Pancreas (tissue), 10 donors: ENCODE data around the gene TPST1. TPM values are rescaled to one million over a fixed set of nuclear protein-coding genes. Genes with fewer than 3 reads are reported as not detected.

Experiments
- ATAC-seq, 4 donors: fragments of 200-7000 bp; cut with Tn5 transposase; one replicate each; pipeline versions ENCODE4 v1.8.0 to v1.9.1; 2020; ENCODE audit warnings: mild to moderate bottlenecking in 4 of 4, moderate library complexity in 4 of 4
- DNase-seq, 6 donors: peaks; one replicate each; pipeline ENCODE4 v3.0.0-alpha.2; 2020
- FAIRE-seq: peaks from 2 replicates; lab custom pipeline; 2012; peaks lifted over from hg19 to GRCh38; lab: Jason Lieb, UNC
- H3K27ac ChIP-seq, 4 donors: fragments of 200-600 bp; sonication (generic); 1 replicate in 3 of 4; 2 replicates in 1 of 4; pipeline versions ENCODE4 v1.5.0 to v1.8.0; 2020
- H3K27me3 ChIP-seq, 4 donors: fragments of 200-600 bp; one replicate each; pipeline ENCODE4 v1.8.0; 2021
- H3K36me3 ChIP-seq, 3 donors: fragments of 200-600 bp; sonication (generic) in 1 of 3; one replicate each; pipeline versions ENCODE4 v1.5.0 to v1.8.0; 2020 to 2021
- H3K4me1 ChIP-seq, 3 donors: fragments of 200-600 bp; one replicate each; pipeline ENCODE4 v1.8.0; 2021
- H3K4me3 ChIP-seq, 4 donors: fragments of 200-600 bp; sonication (generic) in 2 of 4; one replicate each; pipeline versions ENCODE4 v1.5.0 to v1.8.0; 2020 to 2021
- H3K9me3 ChIP-seq, 4 donors: fragments of 200-600 bp; one replicate each; pipeline ENCODE4 v1.8.0; 2021
- WGBS, 2 donors: extraction: QIAGEN DNeasy Blood & Tissue Kit; methylation state at CpG; one replicate each; pipeline ENCODE4 v1.1.7; 2013; 5-methylcytosine and 5-hydroxymethylcytosine counted together
- intact Hi-C, 3 donors: fragments of 100-400 bp; cut with DNase I; formaldehyde crosslinking; loops; one replicate each; pipeline versions ENCODE4 v1.11.1 to v1.14.2; 2022
- polyA plus RNA-seq, 2 donors: library from polyadenylated mRNA; stranded (reverse); fragments of 200-250 nt; gene quantifications; one replicate each; pipeline ENCODE4 v1.2.3, GENCODE V29; 2013
- total RNA-seq, 6 donors: library from RNA; stranded (reverse); fragmentation: NEBNext Ultra II Directional in 4 of 6; extraction: Animal tissue kit (Norgen Biotek cat#: 25700) in 4 of 6; gene quantifications; one replicate each; pipeline versions ENCODE4 v1.2.1 to v1.2.4, GENCODE V29; 2021 to 2023
- TF ChIP-seq, protein P1 (sequence below), 4 donors: fragments of 200-600 bp; sonication (generic) in 3 of 4; IDR thresholded peaks; one replicate each; pipeline versions ENCODE4 v1.5.0 to v1.8.0; 2021; ENCODE audit warnings: antibody characterized with exemption in 4 of 4
- donor health status: healthy with polysubstance abuse.
- donor health status: DM: no; HTN: no; CAD: no; lungs with moderate emphysema.
- donor health status: DM: no; HTN: no; CAD: no.
- donor health status: control.
- donor health status: control.
- donor health status: Bipolar disorder and iron deficiency.
- donor health status: DM: yes; HTN: yes; CAD: no.
- donor health status: DM: no; HTN: no; CAD: no.
- donor health status: DM: no; HTN: no; CAD: no.
- donor health status: DM: yes; HTN: yes; CAD: no.

TPST1 gene
- total and polyA plus RNA-seq, 8 donors, result 3.3 to 18.5 (median 6.3) TPM

GRCh38 chr7:66245008-66245407 is 39.9 kb downstream of the TPST1 start:
- Histone ChIP-seq H3K36me3 (no peaks in the 10 kb centered on the region), H3K27me3 (no peaks in the 10 kb centered on the region), H3K27ac (no peak overlapping the region), H3K9me3 (no peaks in the 10 kb centered on the region), H3K4me3 (no peak overlapping the region), H3K4me1 (peaks cover 0 to 16% (median 10%) of the 10 kb centered on the region in 3 donors)
- ATAC-seq, result peak in 1 of 4 donors; percentile 16
- no peak for DNase-seq
- WGBS, 2 donors, result 47 to 57% methylated on average over 2 of the region's 2 CpGs
- TF ChIP-seq, protein P1, sequence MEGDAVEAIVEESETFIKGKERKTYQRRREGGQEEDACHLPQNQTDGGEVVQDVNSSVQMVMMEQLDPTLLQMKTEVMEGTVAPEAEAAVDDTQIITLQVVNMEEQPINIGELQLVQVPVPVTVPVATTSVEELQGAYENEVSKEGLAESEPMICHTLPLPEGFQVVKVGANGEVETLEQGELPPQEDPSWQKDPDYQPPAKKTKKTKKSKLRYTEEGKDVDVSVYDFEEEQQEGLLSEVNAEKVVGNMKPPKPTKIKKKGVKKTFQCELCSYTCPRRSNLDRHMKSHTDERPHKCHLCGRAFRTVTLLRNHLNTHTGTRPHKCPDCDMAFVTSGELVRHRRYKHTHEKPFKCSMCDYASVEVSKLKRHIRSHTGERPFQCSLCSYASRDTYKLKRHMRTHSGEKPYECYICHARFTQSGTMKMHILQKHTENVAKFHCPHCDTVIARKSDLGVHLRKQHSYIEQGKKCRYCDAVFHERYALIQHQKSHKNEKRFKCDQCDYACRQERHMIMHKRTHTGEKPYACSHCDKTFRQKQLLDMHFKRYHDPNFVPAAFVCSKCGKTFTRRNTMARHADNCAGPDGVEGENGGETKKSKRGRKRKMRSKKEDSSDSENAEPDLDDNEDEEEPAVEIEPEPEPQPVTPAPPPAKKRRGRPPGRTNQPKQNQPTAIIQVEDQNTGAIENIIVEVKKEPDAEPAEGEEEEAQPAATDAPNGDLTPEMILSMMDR (IDR thresholded peaks at IDR 0.05), result no peak
- no peak for FAIRE-seq
- intact Hi-C loops, result no loop called here

GRCh38 chr7:66246554-66247171 is 41.5 kb downstream of the TPST1 start:
- TF ChIP-seq, protein P1 (IDR thresholded peaks at IDR 0.05), result no peak
- H3K27ac ChIP-seq, result no peak overlapping the region
- no peak overlapping the region for H3K4me3 ChIP-seq
- WGBS, 2 donors, result 92 to 96% methylated on average over 2 of the region's 2 CpGs
- peaks cover 0 to 16% (median 10%) of the 10 kb centered on the region in 3 donors for H3K4me1 ChIP-seq
- intact Hi-C loops, result no loop called here
- no peaks in the 10 kb centered on the region for H3K27me3 ChIP-seq
- FAIRE-seq, result no peak
- no peak for DNase-seq
- no peaks in the 10 kb centered on the region for H3K9me3 ChIP-seq
- ATAC-seq, result no peak
- H3K36me3 ChIP-seq, result no peaks in the 10 kb centered on the region

DNA sequence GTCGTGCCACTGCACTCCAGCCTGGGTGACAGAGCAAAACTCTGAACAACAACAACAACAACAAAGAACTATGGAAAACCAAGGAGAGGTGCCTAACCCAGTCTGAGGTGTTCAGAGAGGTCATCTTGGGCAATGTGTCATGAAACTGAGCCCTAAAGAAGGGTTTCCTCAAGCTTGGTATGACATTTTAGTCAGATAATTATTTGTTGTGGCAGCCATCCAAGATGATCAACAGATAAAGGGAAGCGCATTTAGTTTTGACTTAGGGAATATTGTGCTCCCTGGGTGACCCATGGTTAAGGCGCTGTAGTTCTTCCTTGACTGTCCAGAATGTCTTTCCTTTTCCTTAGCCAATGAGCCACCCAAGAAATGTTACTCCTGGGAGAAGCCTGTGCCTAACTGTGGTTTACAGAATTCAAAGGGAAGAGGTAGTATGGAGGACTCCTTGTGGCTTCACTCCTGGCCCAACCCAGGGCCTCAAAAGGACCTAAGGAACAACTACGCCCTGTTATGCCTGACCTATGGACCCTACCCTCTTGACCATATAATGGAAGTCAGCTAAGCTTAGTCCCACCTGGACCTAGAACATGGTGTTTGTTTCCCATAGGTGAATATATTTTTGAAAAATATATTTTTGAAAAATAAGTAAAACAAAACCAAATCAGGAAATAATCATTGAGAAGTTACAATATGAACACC is 42.4 kb downstream of the TPST1 start:
- FAIRE-seq (no peak), DNase-seq (no peak), ATAC-seq (no peak)
- intact Hi-C loops, result no loop called here
- H3K4me3 ChIP-seq, result no peak overlapping the region
- no peaks in the 10 kb centered on the region for H3K36me3 ChIP-seq
- peaks cover 0 to 16% (median 10%) of the 10 kb centered on the region in 3 donors for H3K4me1 ChIP-seq
- H3K9me3 ChIP-seq, result no peaks in the 10 kb centered on the region
- H3K27ac ChIP-seq, result no peak overlapping the region
- no peaks in the 10 kb centered on the region for H3K27me3 ChIP-seq
- TF ChIP-seq, protein P1 (IDR thresholded peaks at IDR 0.05), result no peak
- WGBS, 2 donors, result 89 to 90% methylated on average over 4 of the region's 4 CpGs

GRCh38 chr7:66250711-66251110 is 45.6 kb downstream of the TPST1 start:
- Histone ChIP-seq H3K4me3 (no peak overlapping the region), H3K27me3 (no peaks in the 10 kb centered on the region), H3K27ac (no peak overlapping the region), H3K4me1 (peaks cover 0 to 1% (median 0%) of the 10 kb centered on the region in 3 donors), H3K9me3 (no peaks in the 10 kb centered on the region), H3K36me3 (no peaks in the 10 kb centered on the region)
- 80 to 87% methylated on average over 3 of the region's 3 CpGs for WGBS, 2 donors
- TF ChIP-seq, protein P1 (IDR thresholded peaks at IDR 0.05), result no peak
- no peak for FAIRE-seq
- DNase-seq, result no peak
- ATAC-seq, result peak in 1 of 4 donors; percentile 18
- intact Hi-C loops, result no loop called here
